GM23338 (cell line): ENCODE data around the gene ESPL1. TPM values are rescaled to one million over a fixed set of nuclear protein-coding genes. Genes with fewer than 3 reads are reported as not detected.

Experiments used
- ATAC-seq: fragments of 200-7000 bp; cut with Tn5 transposase; 3 replicates; pipeline ENCODE4 v1.9.1; 2020
- DNase-seq: peaks from one replicate; pipeline ENCODE4 v3.0.0-alpha.2; 2015; ENCODE audit warnings: low spot score
- H2AFZ ChIP-seq: fragments of 200-600 bp; sonication (generic); 2 replicates; pipeline ENCODE4 v1.8.0; 2016; ENCODE audit warnings: antibody characterized with exemption, mild to moderate bottlenecking, moderate library complexity
- H3F3A ChIP-seq: fragments of 200-600 bp; sonication (generic); replicated peaks from 2 replicates; pipeline ENCODE4 v1.8.0; 2017; ENCODE audit warnings: antibody characterized with exemption, mixed run types, low read depth
- H3K27ac ChIP-seq: fragments of 200-600 bp; sonication (generic); 2 replicates; pipeline ENCODE4 v1.6.1; 2016; ENCODE audit warnings: low read depth
- H3K27me3 ChIP-seq: fragments of 200-600 bp; sonication (generic); 2 replicates; pipeline ENCODE4 v1.8.0; 2016; ENCODE audit warnings: mild to moderate bottlenecking, mixed run types, moderate library complexity; ENCODE audit not compliant: insufficient read depth
- H3K36me3 ChIP-seq: fragments of 200-600 bp; sonication (generic); 2 replicates; pipeline ENCODE4 v1.8.0; 2016; ENCODE audit warnings: mild to moderate bottlenecking; ENCODE audit not compliant: insufficient read depth
- H3K4me1 ChIP-seq: fragments of 200-600 bp; sonication (generic); 2 replicates; pipeline ENCODE4 v1.8.0; 2016; ENCODE audit warnings: mild to moderate bottlenecking, moderate library complexity; ENCODE audit not compliant: insufficient read depth
- H3K4me2 ChIP-seq: fragments of 200-600 bp; sonication (generic); 2 replicates; pipeline ENCODE4 v1.7.1; 2017; ENCODE audit warnings: mixed run types
- H3K4me3 ChIP-seq: fragments of 200-600 bp; sonication (generic); 2 replicates; pipeline ENCODE4 v1.6.1; 2016; ENCODE audit warnings: mixed run types
- H3K79me2 ChIP-seq: fragments of 200-600 bp; sonication (generic); replicated peaks from 2 replicates; pipeline ENCODE4 v1.8.0; 2017; ENCODE audit warnings: mild to moderate bottlenecking; ENCODE audit not compliant: insufficient read depth
- H3K9me2 ChIP-seq: fragments of 200-600 bp; sonication (generic); 2 replicates; pipeline ENCODE4 v1.8.0; 2017; ENCODE audit not compliant: insufficient read depth
- H4K20me1 ChIP-seq: fragments of 200-600 bp; sonication (generic); replicated peaks from 2 replicates; pipeline ENCODE4 v1.8.0; 2017; ENCODE audit warnings: mild to moderate bottlenecking; ENCODE audit not compliant: insufficient read depth
- H3K27ac Mint-ChIP-seq: 2 replicates; pipeline ENCODE4 v1.8.0; 2020; ENCODE audit warnings: inconsistent platforms, mild to moderate bottlenecking, moderate library complexity, mixed read lengths
- H3K27me3 Mint-ChIP-seq: 3 replicates; pipeline ENCODE4 v1.8.0; 2022; ENCODE audit warnings: low read depth, mild to moderate bottlenecking, moderate library complexity, mixed read lengths, inconsistent platforms; ENCODE audit not compliant: insufficient read depth, poor library complexity
- H3K36me3 Mint-ChIP-seq: 3 replicates; pipeline ENCODE4 v1.8.0; 2021; ENCODE audit warnings: low read depth, mild to moderate bottlenecking, inconsistent platforms, moderate library complexity, mixed read lengths
- H3K4me1 Mint-ChIP-seq: 3 replicates; pipeline ENCODE4 v1.8.0; 2020; ENCODE audit warnings: mild to moderate bottlenecking, inconsistent platforms, mixed read lengths
- H3K4me3 Mint-ChIP-seq: 3 replicates; pipeline ENCODE4 v1.8.0; 2021; ENCODE audit warnings: moderate library complexity, mild to moderate bottlenecking, inconsistent platforms, mixed read lengths
- H3K9me3 Mint-ChIP-seq: 3 replicates; pipeline ENCODE4 v1.8.0; 2020; ENCODE audit warnings: moderate library complexity, mild to moderate bottlenecking, inconsistent platforms, mixed read lengths
- CREB1 ChIP-seq: fragments of 250-450 bp; sonication (Bioruptor Pico); IDR thresholded peaks from 2 replicates; pipeline ENCODE4 v1.5.0; 2020; ENCODE audit warnings: low read depth, mild to moderate bottlenecking, moderate library complexity
- EZH2 ChIP-seq: fragments of 200-600 bp; sonication (generic); IDR thresholded peaks from one replicate; pipeline ENCODE4 v1.8.0; 2017; ENCODE audit warnings: antibody characterized with exemption, mild to moderate bottlenecking, low read depth; ENCODE audit not compliant: unreplicated experiment
- EZH2phosphoT487 ChIP-seq: fragments of 200-600 bp; sonication (generic); IDR thresholded peaks from one replicate; pipeline ENCODE4 v1.8.1; 2018; ENCODE audit warnings: antibody characterized with exemption; ENCODE audit not compliant: unreplicated experiment
- JUNB ChIP-seq: IDR thresholded peaks from one replicate; pipeline ENCODE4 v1.6.1; 2016; ENCODE audit warnings: antibody characterized with exemption; ENCODE audit not compliant: unreplicated experiment
- NANOG ChIP-seq: IDR thresholded peaks from 2 replicates; pipeline ENCODE4 v1.6.1; 2016; ENCODE audit warnings: antibody characterized with exemption, borderline replicate concordance
- POLR2AphosphoS5 ChIP-seq: IDR thresholded peaks from 2 replicates; pipeline ENCODE4 v1.6.1; 2016; ENCODE audit warnings: antibody characterized with exemption, low read depth
- STAT1 ChIP-seq: IDR thresholded peaks from one replicate; pipeline ENCODE4 v1.6.1; 2016; ENCODE audit warnings: antibody characterized with exemption; ENCODE audit not compliant: unreplicated experiment
- ZNF114 ChIP-seq: fragments of 250-450 bp; sonication (Bioruptor Pico); IDR thresholded peaks from 2 replicates; pipeline ENCODE4 v1.5.0; 2020; ENCODE audit warnings: mild to moderate bottlenecking, moderate library complexity
- ZNF331 ChIP-seq: fragments of 250-450 bp; sonication (Bioruptor Pico); IDR thresholded peaks from 2 replicates; pipeline ENCODE4 v1.5.0; 2020; ENCODE audit warnings: low read depth, mild to moderate bottlenecking, moderate library complexity
- polyA plus RNA-seq: library from polyadenylated mRNA; unstranded; fragments of >200 nt; fragmentation: Nextera tagmentation; extraction: Ambion mirVana; gene quantifications from 2 replicates; pipeline ENCODE4 v1.2.1, GENCODE V29; 2016
- total RNA-seq: library from RNA; depleted of rRNA; stranded (reverse); fragments of >200 nt; shearing (Covaris generic); gene quantifications from 2 replicates; pipeline ENCODE4 v1.2.3, GENCODE V29; 2014
- TF ChIP-seq, protein P1 (sequence below): IDR thresholded peaks from one replicate; pipeline ENCODE4 v1.6.1; 2018; ENCODE audit warnings: antibody characterized with exemption; ENCODE audit not compliant: unreplicated experiment
- TF ChIP-seq, protein P2 (sequence below): fragments of 250-450 bp; sonication (Bioruptor Pico); IDR thresholded peaks from 2 replicates; pipeline ENCODE4 v1.5.0; 2020; ENCODE audit warnings: mild to moderate bottlenecking, moderate library complexity
- TF ChIP-seq, protein P3 (sequence below), 2 experiments: fragments of 200-600 bp in 1 of 2; sonication (generic) in 1 of 2; conservative IDR thresholded peaks; 2 replicates each; pipeline versions ENCODE4 v1.5.1 to v1.6.1; 2016 to 2017; ENCODE audit warnings: antibody characterized with exemption in 2 of 2, low read depth in 2 of 2, mild to moderate bottlenecking in 2 of 2, moderate library complexity in 1 of 2
- TF ChIP-seq, protein P4 (sequence below): IDR thresholded peaks from 2 replicates; pipeline ENCODE4 v1.6.1; 2016; ENCODE audit warnings: antibody characterized with exemption

Gene ESPL1
- total and polyA plus RNA-seq, 2 experiments from 2014 or later, result 13.2 to 56.5 TPM

DNA sequence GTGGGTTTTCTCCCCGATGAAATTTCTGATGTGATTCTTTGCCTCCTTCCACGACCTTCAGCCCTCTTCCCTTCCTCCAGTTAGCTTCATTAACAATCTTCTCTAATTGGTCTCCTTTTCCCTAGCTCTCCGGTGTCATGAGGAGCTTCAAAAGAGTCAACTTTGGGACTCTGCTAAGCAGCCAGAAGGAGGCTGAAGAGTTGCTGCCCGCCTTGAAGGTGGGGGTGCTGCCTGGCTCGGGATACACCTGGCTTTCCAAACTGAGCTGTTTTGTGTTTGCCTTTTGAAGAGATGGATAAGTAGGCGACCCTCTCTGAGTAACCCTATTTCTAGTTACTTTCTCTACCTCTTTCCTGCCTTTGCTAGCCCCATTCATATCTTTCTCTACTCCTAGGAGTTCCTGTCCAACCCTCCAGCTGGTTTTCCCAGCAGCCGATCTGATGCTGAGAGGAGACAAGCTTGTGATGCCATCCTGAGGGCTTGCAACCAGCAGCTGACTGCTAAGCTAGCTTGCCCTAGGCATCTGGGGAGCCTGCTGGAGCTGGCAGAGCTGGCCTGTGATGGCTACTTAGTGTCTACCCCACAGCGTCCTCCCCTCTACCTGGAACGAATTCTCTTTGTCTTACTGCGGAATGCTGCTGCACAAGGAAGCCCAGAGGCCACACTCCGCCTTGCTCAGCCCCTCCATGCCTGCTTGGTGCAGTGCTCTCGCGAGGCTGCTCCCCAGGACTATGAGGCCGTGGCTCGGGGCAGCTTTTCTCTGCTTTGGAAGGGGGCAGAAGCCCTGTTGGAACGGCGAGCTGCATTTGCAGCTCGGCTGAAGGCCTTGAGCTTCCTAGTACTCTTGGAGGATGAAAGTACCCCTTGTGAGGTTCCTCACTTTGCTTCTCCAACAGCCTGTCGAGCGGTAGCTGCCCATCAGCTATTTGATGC lies 797 bp downstream of the ESPL1 start:
- TF ChIP-seq EZH2 (no peak), STAT1 (no peak), POLR2AphosphoS5 (no peak), JUNB (no peak), ZNF114 (CRISPR knock-in tag) (no peak), EZH2phosphoT487 (no peak), CREB1 (CRISPR knock-in tag) (no peak), NANOG (no peak), ZNF331 (no peak)
- TF ChIP-seq, protein P1, sequence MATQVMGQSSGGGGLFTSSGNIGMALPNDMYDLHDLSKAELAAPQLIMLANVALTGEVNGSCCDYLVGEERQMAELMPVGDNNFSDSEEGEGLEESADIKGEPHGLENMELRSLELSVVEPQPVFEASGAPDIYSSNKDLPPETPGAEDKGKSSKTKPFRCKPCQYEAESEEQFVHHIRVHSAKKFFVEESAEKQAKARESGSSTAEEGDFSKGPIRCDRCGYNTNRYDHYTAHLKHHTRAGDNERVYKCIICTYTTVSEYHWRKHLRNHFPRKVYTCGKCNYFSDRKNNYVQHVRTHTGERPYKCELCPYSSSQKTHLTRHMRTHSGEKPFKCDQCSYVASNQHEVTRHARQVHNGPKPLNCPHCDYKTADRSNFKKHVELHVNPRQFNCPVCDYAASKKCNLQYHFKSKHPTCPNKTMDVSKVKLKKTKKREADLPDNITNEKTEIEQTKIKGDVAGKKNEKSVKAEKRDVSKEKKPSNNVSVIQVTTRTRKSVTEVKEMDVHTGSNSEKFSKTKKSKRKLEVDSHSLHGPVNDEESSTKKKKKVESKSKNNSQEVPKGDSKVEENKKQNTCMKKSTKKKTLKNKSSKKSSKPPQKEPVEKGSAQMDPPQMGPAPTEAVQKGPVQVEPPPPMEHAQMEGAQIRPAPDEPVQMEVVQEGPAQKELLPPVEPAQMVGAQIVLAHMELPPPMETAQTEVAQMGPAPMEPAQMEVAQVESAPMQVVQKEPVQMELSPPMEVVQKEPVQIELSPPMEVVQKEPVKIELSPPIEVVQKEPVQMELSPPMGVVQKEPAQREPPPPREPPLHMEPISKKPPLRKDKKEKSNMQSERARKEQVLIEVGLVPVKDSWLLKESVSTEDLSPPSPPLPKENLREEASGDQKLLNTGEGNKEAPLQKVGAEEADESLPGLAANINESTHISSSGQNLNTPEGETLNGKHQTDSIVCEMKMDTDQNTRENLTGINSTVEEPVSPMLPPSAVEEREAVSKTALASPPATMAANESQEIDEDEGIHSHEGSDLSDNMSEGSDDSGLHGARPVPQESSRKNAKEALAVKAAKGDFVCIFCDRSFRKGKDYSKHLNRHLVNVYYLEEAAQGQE, result no peak
- TF ChIP-seq, protein P2, sequence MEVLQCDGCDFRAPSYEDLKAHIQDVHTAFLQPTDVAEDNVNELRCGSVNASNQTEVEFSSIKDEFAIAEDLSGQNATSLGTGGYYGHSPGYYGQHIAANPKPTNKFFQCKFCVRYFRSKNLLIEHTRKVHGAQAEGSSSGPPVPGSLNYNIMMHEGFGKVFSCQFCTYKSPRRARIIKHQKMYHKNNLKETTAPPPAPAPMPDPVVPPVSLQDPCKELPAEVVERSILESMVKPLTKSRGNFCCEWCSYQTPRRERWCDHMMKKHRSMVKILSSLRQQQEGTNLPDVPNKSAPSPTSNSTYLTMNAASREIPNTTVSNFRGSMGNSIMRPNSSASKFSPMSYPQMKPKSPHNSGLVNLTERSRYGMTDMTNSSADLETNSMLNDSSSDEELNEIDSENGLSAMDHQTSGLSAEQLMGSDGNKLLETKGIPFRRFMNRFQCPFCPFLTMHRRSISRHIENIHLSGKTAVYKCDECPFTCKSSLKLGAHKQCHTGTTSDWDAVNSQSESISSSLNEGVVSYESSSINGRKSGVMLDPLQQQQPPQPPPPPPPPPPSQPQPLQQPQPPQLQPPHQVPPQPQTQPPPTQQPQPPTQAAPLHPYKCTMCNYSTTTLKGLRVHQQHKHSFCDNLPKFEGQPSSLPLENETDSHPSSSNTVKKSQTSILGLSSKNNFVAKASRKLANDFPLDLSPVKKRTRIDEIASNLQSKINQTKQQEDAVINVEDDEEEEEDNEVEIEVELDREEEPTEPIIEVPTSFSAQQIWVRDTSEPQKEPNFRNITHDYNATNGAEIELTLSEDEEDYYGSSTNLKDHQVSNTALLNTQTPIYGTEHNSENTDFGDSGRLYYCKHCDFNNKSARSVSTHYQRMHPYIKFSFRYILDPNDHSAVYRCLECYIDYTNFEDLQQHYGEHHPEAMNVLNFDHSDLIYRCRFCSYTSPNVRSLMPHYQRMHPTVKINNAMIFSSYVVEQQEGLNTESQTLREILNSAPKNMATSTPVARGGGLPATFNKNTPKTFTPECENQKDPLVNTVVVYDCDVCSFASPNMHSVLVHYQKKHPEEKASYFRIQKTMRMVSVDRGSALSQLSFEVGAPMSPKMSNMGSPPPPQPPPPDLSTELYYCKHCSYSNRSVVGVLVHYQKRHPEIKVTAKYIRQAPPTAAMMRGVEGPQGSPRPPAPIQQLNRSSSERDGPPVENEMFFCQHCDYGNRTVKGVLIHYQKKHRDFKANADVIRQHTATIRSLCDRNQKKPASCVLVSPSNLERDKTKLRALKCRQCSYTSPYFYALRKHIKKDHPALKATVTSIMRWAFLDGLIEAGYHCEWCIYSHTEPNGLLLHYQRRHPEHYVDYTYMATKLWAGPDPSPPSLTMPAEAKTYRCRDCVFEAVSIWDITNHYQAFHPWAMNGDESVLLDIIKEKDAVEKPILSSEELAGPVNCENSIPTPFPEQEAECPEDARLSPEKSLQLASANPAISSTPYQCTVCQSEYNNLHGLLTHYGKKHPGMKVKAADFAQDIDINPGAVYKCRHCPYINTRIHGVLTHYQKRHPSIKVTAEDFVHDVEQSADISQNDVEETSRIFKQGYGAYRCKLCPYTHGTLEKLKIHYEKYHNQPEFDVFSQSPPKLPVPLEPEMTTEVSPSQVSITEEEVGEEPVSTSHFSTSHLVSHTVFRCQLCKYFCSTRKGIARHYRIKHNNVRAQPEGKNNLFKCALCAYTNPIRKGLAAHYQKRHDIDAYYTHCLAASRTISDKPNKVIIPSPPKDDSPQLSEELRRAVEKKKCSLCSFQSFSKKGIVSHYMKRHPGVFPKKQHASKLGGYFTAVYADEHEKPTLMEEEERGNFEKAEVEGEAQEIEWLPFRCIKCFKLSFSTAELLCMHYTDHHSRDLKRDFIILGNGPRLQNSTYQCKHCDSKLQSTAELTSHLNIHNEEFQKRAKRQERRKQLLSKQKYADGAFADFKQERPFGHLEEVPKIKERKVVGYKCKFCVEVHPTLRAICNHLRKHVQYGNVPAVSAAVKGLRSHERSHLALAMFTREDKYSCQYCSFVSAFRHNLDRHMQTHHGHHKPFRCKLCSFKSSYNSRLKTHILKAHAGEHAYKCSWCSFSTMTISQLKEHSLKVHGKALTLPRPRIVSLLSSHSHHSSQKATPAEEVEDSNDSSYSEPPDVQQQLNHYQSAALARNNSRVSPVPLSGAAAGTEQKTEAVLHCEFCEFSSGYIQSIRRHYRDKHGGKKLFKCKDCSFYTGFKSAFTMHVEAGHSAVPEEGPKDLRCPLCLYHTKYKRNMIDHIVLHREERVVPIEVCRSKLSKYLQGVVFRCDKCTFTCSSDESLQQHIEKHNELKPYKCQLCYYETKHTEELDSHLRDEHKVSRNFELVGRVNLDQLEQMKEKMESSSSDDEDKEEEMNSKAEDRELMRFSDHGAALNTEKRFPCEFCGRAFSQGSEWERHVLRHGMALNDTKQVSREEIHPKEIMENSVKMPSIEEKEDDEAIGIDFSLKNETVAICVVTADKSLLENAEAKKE (CRISPR knock-in tag), result no peak
- TF ChIP-seq, protein P3, sequence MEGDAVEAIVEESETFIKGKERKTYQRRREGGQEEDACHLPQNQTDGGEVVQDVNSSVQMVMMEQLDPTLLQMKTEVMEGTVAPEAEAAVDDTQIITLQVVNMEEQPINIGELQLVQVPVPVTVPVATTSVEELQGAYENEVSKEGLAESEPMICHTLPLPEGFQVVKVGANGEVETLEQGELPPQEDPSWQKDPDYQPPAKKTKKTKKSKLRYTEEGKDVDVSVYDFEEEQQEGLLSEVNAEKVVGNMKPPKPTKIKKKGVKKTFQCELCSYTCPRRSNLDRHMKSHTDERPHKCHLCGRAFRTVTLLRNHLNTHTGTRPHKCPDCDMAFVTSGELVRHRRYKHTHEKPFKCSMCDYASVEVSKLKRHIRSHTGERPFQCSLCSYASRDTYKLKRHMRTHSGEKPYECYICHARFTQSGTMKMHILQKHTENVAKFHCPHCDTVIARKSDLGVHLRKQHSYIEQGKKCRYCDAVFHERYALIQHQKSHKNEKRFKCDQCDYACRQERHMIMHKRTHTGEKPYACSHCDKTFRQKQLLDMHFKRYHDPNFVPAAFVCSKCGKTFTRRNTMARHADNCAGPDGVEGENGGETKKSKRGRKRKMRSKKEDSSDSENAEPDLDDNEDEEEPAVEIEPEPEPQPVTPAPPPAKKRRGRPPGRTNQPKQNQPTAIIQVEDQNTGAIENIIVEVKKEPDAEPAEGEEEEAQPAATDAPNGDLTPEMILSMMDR (conservative IDR thresholded peaks at IDR 0.05; ENCODE audit: low read depth in 2 of 2), result no peak
- TF ChIP-seq, protein P4, sequence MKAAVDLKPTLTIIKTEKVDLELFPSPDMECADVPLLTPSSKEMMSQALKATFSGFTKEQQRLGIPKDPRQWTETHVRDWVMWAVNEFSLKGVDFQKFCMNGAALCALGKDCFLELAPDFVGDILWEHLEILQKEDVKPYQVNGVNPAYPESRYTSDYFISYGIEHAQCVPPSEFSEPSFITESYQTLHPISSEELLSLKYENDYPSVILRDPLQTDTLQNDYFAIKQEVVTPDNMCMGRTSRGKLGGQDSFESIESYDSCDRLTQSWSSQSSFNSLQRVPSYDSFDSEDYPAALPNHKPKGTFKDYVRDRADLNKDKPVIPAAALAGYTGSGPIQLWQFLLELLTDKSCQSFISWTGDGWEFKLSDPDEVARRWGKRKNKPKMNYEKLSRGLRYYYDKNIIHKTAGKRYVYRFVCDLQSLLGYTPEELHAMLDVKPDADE, result no peak
- Histone ChIP-seq H3K27ac (no peak overlapping the region), H3K9me2 (no peaks in the 10 kb centered on the region), H3K4me2 (peak overlapping the region; percentile 97), H3K27me3 (no peaks in the 10 kb centered on the region), H2AFZ (peak overlapping the region; percentile 98; the same call in 1 of the 2 replicates), H3K79me2 (peaks cover 21% of the 10 kb centered on the region; the same call in 1 of the 2 replicates), H3K4me1 (peaks cover 12% of the 10 kb centered on the region), H4K20me1 (peaks cover 11% of the 10 kb centered on the region; the same call in 1 of the 2 replicates), H3K4me3 (peak overlapping the region; percentile 96), H3K36me3 (0 out of 2 replicates have a peak, but pooled peaks cover 4% of the 10 kb centered on the region), H3F3A (0 out of 2 replicates have a peak, but pooled peaks cover 9% of the 10 kb centered on the region)
- Mint-ChIP-seq H3K36me3 (peaks cover 38% of the 10 kb centered on the region), H3K4me1 (peaks cover 29% of the 10 kb centered on the region), H3K4me3 (peak overlapping the region; percentile 96), H3K27ac (peak overlapping the region; percentile 81), H3K27me3 (peaks cover 23% of the 10 kb centered on the region), H3K9me3 (no peaks in the 10 kb centered on the region; the same call in 2 of the 3 replicates)
- DNase-seq (peak; percentile 24), ATAC-seq (peak; percentile 33)
